SK-N-SH treated with all-trans-retinoic acid at 6 μM for 48 hours (cell line): ENCODE results near the gene PTPRN2.

Source experiments
- ARNTL ChIP-seq: fragments of 450-650 bp; formaldehyde crosslinking; IDR thresholded peaks from 2 replicates; pipeline ENCODE4 v1.5.0; 2020; ENCODE audit warnings: low read depth, mild to moderate bottlenecking, moderate library complexity, borderline replicate concordance
- ISL1 ChIP-seq: fragments of 250-450 bp; sonication (Bioruptor Pico); IDR thresholded peaks from 2 replicates; pipeline ENCODE4 v2.1.2; 2022; ENCODE audit warnings: mild to moderate bottlenecking, moderate library complexity
- RARB ChIP-seq: fragments of 250-450 bp; sonication (Bioruptor Pico); IDR thresholded peaks from 2 replicates; pipeline ENCODE4 v1.8.0; 2021; ENCODE audit warnings: mild to moderate bottlenecking, moderate library complexity
- ZNF565 ChIP-seq: fragments of 450-650 bp; formaldehyde crosslinking; conservative IDR thresholded peaks from 2 replicates; pipeline ENCODE4 v1.5.0; 2020; ENCODE audit warnings: low read depth, mild to moderate bottlenecking, moderate library complexity
- ZNF8 ChIP-seq: fragments of 450-650 bp; formaldehyde crosslinking; IDR thresholded peaks from 2 replicates; pipeline ENCODE4 v1.5.0; 2020; ENCODE audit warnings: mild to moderate bottlenecking, moderate library complexity
- TF ChIP-seq, protein P1 (sequence below): fragments of 250-450 bp; sonication (Bioruptor Pico); IDR thresholded peaks from 2 replicates; pipeline ENCODE4 v1.5.1; 2020; ENCODE audit warnings: low read depth, mild to moderate bottlenecking, moderate library complexity

DNA sequence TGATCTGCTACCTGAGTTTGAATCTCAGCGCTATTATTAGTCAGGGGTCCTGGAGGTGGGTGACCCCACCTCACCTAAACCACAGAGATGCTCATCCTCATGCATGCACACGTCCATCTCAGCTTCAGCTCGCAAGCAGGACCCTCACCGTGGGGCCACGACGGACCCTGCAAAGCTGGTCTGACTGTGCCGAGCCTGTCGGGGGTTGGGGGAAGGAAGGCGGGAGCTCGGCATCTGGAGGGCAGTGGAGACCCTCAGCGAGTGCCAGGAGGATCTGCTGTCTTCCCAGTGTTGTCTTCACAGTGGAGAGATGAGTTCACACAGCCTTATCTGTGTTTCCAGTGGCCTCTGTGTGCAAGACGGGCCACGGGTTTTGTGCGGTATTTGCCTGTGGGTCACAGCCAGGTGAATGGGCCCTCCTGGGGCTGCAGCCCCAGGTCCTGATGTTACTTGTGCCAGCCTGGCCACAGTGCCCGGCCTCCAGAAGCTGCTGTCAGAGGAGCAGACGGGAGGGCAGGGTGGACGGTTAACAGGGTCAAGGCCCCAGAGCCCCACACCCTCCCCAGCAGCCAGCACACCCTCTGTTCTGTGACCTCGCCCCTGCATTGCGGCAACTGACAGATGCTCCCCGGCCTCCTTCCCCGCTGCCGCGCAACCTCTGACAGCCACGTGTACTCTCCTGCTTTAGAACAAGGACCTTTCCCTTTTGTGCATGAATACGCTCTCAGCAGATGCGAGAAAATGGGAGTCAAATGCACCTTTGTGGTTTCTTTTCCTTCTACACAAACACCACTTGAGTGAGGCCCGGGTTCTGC is 722.1 kb downstream of the PTPRN2 start:
- TF ChIP-seq ISL1 (no peak), ARNTL (CRISPR knock-in tag) (no peak), RARB (CRISPR knock-in tag) (no peak), ZNF565 (CRISPR knock-in tag) (no peak), ZNF8 (no peak)
- TF ChIP-seq, protein P1, sequence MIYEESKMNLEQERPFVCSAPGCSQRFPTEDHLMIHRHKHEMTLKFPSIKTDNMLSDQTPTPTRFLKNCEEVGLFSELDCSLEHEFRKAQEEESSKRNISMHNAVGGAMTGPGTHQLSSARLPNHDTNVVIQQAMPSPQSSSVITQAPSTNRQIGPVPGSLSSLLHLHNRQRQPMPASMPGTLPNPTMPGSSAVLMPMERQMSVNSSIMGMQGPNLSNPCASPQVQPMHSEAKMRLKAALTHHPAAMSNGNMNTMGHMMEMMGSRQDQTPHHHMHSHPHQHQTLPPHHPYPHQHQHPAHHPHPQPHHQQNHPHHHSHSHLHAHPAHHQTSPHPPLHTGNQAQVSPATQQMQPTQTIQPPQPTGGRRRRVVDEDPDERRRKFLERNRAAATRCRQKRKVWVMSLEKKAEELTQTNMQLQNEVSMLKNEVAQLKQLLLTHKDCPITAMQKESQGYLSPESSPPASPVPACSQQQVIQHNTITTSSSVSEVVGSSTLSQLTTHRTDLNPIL: no peak
